Germinal center (tissue), 1 donor: ENCODE data around the gene ITGA6.

Experiments used
- DNase-seq: peaks from one replicate; pipeline ENCODE4 v3.0.0; 2012; ENCODE audit warnings: mixed read lengths, low spot score

ITGA6 gene

GRCh38 chr2:172416447-172417058 is 10.8 kb upstream of the ITGA6 start:
- no peak for DNase-seq

DNA sequence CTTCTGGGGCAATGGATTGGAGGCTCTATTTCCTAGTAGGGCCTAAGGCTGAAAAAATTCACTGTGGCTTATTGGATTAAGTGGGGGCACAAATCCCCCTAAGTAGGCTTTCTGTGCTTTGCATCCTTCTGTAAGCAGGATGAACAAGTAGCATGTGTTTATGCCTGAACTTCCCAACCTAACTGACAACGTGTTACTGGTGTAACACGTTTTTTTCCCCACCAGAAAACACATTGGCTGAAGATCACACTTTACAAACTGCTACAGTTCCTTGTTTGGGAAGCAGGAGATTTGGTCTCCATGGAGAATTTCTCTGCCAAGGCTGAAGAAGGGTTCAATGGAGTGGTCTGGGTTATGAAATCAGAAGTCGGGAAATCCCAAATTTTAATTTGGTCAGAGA is 7.2 kb upstream of the ITGA6 start:
- no peak for DNase-seq

GRCh38 chr2:172423160-172423559 is 4.2 kb upstream of the ITGA6 start:
- DNase-seq = no peak

DNA sequence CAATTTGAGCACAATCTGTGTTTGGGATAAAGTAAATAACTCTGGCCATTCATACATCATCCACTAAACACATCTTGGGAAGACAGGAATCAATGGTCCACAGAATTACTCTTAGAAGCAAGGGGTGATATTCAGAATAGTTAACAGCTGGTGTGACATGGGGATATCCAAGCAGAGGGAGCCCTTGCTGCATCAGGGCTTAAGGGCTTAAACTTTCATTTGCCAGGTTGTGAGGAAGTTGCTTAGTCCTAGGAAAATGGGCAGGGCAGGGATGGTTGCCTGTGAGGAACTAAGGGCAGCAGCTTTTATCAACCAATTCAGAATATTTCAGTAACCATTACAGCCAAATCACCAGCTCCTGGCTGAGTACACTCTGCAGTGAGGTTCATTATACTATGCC is 2.0 kb upstream of the ITGA6 start:
- DNase-seq = no peak

DNA sequence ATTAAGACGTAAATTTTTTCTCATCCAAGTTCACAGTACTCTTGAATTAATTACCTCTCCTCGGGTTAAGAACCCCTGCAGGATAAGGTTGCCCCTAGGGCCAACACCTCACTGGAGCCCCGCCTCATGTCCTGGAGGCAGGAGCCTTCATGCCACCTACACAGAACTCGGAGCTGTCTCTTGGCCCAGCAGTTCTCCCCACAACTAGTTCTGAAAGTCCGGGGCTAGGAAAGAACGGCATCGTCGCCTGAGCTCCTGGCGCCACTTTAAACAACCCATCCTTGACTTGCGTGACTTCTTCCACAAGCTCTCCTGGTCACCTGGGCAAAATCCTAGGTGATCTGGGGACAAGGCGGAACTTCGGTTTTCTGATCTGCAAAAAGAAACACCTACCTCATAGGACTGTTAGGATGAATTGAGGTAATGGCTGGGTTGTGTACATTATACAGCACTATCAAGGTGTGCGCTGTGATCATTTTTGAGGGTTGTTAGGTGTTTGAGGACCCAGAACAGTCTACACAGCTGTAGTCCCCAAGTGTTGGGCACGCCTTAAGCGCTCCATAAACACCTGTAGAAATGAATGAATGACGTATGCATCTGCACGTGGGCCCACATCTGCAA is 641 bp upstream of the ITGA6 start:
- no peak for DNase-seq

DNA sequence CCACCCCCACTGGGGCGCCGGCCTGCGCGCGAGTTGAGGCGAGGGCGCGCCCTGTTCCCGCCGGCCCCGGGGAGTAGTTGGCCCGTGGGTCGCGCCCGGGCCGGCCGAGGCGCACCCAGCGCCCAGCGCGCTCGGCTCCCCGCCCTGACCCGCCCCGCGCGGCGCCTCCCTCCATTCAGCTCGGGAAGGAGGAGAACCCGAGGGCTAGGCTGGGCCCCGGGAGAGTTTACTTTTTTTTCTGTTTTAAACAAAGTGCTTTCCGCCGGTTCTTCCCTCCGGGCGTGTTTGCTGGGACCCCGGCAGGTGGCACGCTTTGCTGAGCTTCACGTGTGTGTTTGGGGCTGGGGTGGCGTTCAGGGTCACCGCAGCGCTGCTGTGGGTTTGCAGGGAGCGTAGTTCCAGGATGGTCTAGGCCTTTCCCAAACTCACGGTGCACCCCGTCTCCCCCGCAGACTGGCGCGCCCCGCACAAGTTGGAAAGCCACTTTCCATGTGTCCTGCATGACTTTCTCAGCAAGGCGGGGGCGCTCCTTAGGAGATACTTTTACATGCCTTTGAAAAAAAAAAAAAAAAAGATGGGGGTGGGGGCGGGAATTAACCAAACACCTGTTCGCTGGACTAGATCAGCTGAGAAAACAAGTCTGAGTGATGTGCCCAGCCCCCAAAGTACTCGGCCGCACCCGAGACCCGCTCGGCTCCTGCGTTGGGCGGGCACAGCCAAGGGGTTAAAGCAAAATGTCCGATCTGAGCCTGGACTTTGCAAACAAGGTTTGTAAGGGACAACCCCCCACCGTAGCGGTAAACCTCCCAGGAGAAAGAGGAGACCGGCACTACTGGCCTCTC is 825 bp downstream of the ITGA6 start:
- peak; percentile 40 for DNase-seq

- no peak for DNase-seq
Observed at GRCh38 chr2:172428832-172429210, 1.4 kb downstream of the ITGA6 start.

DNA sequence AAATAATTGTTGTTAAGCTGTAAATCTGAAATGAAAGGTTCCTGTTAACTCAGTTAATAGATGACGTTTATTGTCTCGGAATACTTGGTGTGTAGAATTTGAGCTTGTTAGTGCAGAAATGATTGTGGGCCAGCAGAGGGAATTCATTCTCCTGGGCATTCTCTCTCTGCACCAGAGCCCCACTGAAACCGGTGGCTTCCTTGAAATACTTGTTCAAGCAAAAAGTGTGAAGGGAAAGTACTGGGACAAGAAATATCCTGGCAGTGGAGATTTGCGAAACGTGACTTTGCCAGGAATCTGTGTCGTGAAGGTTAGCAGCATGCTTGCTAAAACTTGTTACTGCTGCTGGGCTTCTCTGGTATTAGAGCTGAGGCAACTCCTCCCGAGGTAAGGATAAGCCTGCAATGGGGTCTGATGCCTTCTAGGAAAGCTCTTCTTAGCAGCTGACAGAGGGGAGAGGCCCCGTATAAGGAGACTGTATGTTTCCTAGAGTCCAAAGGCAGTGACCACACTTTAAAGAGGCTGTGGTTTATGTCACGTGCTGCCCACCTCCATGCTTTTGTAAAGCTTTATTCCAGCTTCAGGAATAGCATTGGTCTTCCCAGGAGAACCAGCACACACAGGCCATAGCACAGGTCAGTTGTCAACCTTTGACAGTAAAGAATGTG is 2.0 kb downstream of the ITGA6 start:
- DNase-seq = no peak

GRCh38 chr2:172430027-172430426 is 2.6 kb downstream of the ITGA6 start:
- no peak for DNase-seq

- DNase-seq = no peak
Observed at GRCh38 chr2:172430678-172431077, 3.3 kb downstream of the ITGA6 start.

GRCh38 chr2:172431463-172431862 is 4.1 kb downstream of the ITGA6 start:
- no peak for DNase-seq

GRCh38 chr2:172431993-172432392 is 4.6 kb downstream of the ITGA6 start:
- DNase-seq = no peak

DNA sequence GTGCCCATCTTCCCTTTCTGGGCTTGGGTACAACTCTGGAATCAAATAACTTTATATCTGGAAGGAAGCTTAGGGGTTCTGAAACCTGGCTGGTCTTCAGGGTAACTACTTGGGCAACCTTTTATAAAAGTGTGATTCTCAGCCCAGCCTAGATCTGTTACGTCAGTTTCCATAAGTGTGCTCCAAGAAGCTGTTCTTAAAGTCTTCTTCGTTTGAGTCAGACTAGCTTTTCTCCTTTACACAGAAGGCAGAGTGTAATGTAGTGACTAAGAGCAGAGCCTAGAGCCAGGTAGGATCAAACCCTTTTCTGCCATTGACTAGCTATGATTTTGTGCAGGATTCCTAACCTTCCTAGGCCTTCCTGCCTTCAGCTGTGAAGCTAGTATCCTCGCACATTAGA is 5.8 kb downstream of the ITGA6 start:
- no peak for DNase-seq

DNA sequence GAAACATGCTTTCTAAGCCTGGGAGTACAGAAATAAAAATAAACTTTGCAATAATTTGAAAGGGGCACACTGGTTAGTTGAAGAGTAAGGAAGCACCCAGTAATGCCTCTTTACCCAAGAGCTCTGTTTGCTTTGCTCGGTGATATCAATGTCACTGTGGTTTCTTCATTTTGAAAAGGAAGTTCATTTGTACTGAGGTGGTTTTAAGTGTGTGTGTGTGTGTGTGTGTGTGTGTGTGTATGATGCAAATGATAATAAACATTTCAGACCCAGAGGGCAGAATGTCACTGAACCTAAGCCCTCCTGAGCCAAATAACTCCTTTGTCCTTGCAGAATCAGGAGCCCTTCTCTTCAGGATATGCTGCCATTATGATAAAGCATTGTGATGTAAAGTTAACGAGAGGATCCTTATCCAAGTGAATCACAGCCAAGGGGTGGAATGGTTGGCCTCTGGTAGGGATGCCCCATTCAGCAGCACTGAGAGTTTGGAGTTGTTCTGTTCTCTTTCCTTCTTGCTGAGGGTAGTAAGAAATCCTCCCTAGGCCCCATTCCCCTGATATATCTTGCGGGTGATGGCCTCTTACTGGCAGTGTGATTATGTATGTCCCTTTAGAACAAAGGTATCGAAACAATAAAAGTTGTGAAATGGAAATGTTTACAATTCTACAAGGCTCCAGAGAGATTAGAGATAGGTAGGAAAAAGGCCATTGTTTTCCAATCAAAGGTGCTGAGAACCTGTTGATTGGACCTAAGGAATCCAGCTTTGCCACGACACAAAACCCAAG is 7.6 kb downstream of the ITGA6 start:
- no peak for DNase-seq

DNA sequence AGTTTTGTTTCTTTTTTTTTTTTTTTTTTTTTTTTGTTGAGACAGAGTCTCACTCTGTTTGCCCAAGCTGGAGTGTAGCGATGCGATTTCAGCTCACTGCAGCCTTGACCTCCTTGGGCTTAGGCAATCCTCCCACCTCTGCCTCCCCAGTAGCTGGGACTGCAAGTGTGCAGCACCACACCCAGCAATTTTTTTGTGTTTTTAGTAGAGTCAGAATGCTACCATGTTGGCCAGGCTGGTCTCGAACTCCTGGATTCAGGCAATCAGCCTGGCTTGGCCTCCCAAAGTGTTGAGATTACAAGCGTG is 8.2 kb downstream of the ITGA6 start:
- DNase-seq = no peak

GRCh38 chr2:172436889-172437288 is 9.5 kb downstream of the ITGA6 start:
- no peak for DNase-seq

DNA sequence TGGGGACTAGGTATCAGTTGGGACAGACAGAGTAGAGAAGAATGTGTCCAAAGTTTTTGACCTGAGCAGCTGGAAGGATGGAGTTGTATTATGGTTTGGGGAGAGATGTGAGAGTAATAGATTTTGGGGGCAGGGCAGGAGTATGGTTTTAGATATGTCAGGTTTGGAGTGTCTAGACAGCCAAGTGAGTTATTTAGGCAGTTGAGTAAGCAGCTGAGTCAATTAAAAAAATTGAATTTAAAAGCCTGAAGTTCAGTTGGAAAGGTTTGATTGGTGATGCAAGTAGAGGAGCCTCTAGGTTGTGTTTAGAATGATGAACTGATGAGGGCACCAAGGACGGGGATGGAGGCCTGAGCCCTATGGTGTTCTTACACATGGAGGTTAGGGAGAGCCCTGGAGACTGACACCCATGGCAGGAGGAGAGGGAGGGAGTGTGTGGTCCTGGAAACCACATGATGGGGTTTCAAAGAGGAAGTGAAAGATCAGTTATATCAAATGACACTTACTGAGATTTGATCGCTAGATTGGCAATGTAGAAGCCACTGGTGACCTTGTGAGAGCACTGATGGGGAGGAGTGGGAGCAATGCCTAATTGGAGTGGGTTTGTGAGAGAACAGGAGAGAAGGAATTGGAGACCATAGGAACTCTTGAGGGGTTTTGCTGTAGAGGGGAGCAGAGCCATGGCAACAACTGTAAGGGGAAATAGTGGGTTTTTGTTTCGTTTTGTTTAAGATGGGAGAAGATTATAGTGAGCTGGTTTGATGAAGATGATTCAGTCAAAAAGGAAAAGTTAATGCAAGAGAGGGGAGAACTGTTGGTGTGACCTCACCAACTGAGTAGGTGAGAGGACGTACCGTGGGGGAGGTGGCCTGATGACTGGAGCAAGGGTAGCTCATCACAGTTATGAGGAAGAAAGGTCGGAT is 10.3 kb downstream of the ITGA6 start:
- peak; percentile 39 for DNase-seq

DNA sequence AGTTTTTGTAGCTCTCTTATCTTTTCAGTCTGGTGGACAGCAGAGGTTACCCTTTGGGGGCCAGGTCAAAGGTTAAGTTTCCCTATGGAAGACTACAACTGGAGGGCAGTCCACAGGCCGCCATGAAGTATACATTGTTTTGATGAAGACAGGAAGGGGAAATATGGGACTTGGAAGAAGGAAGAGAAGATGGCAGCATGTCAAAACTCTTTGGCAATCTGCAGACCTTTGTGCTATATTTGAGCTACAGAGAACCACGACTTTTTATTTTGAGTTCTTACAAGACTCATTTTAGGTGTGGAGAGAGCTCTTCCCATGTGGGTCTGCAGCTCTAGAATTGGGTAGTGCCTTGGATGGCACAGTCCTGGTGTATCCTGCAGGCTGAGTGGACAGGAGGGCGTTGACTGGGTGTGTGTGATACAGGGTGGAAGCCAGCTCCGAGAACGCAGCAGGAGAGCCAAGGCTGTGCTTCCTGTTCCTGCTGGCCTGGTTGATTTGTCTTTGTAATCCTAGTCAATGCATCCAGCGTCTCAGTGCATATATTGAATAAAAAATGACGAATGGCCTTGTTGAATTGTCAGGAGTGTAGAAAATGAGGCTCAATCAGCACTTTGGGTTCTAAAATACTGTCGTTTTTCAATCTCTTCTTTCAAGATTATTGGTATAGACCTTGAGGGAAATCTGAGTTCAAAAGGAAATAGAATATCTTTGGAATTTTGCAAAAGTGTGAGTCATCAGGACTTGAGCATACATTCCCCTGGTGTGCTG is 11.5 kb downstream of the ITGA6 start:
- no peak for DNase-seq

GRCh38 chr2:172439509-172439860 is 12.1 kb downstream of the ITGA6 start:
- no peak for DNase-seq

GRCh38 chr2:172439911-172440310 is 12.5 kb downstream of the ITGA6 start:
- no peak for DNase-seq
